HepG2 (cell line): ENCODE data around the gene IQGAP2.

Experiments
- EZH2 ChIP-seq: conservative IDR thresholded peaks from 2 replicates; pipeline ENCODE4 v1.6.1; 2012; ENCODE audit warnings: mild to moderate bottlenecking, low read depth, low read length, moderate library complexity
- JUNB ChIP-seq: sonication (generic); formaldehyde crosslinking; IDR thresholded peaks from 2 replicates; pipeline ENCODE4 v1.8.0; 2022; ENCODE audit warnings: missing genetic modification reagents, mild to moderate bottlenecking, borderline replicate concordance
- MAFF ChIP-seq: IDR thresholded peaks from 2 replicates; pipeline ENCODE4 v1.6.1; 2011; ENCODE audit warnings: low read depth, low read length, improper control_type of control experiment
- NFIC ChIP-seq: IDR thresholded peaks from 2 replicates; pipeline ENCODE4 v1.6.1; 2012; ENCODE audit warnings: mild to moderate bottlenecking, low read length, inconsistent platforms
- POLR2A ChIP-seq, 2 experiments: IDR thresholded peaks; 2 replicates each; pipeline ENCODE4 v1.6.1; 2011; ENCODE audit warnings: low read depth in 2 of 2, low read length in 2 of 2, mild to moderate bottlenecking in 1 of 2, moderate library complexity in 1 of 2; ENCODE audit not compliant: insufficient read depth in 1 of 2
- TF ChIP-seq, protein P1 (sequence below): sonication (generic); formaldehyde crosslinking; IDR thresholded peaks from 2 replicates; pipeline ENCODE4 v1.5.0; 2020; ENCODE audit warnings: mild to moderate bottlenecking, missing genetic modification reagents, moderate library complexity

DNA sequence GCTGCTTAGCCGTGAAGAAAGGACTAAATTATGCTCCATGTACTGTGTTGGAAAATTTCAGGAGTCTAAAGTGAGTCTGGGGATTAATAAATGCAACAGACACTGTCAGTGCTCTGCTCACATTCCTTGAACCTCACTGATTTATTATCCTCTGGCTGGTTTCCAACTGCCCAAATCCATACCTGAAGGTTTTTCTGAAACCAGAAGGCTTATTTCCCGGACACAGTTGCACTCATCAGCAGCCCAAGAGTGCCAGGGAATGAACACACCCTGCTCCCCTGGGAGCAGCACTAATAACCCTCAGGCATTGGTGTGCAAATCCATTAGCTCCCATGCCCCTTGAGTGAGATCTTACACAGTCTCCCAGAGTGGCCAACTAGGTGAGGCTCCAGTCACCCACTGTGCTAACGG lies 351.6 kb downstream of the IQGAP2 start:
- no peak for TF ChIP-seq MAFF
- TF ChIP-seq, protein P1, sequence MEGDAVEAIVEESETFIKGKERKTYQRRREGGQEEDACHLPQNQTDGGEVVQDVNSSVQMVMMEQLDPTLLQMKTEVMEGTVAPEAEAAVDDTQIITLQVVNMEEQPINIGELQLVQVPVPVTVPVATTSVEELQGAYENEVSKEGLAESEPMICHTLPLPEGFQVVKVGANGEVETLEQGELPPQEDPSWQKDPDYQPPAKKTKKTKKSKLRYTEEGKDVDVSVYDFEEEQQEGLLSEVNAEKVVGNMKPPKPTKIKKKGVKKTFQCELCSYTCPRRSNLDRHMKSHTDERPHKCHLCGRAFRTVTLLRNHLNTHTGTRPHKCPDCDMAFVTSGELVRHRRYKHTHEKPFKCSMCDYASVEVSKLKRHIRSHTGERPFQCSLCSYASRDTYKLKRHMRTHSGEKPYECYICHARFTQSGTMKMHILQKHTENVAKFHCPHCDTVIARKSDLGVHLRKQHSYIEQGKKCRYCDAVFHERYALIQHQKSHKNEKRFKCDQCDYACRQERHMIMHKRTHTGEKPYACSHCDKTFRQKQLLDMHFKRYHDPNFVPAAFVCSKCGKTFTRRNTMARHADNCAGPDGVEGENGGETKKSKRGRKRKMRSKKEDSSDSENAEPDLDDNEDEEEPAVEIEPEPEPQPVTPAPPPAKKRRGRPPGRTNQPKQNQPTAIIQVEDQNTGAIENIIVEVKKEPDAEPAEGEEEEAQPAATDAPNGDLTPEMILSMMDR (CRISPR knock-in tag): no peak
- TF ChIP-seq EZH2: no peak
- TF ChIP-seq JUNB (CRISPR knock-in tag): no peak
- TF ChIP-seq POLR2A (IDR thresholded peaks at IDR 0.05; ENCODE audit: insufficient read depth in 1 of 2, low read depth in 2 of 2, low read length in 2 of 2): no peak
- no peak for TF ChIP-seq NFIC
